IMR-90 (cell line): Measurements from ENCODE around the gene RAB9B. TPM values are rescaled to one million over a fixed set of nuclear protein-coding genes. Genes with fewer than 3 reads are reported as not detected.
A peak's percentile ranks its signal among the peaks of the same experiment; 100 is the strongest.

ENCODE experiments used
- ATAC-seq: fragments of 200-7000 bp; cut with Tn5 transposase; 2 replicates; pipeline ENCODE4 v1.9.1; 2020; ENCODE audit warnings: low read depth, mild to moderate bottlenecking, moderate library complexity
- BruUV-seq: library from RNA; stranded (reverse); fragments of 400-500 nt; replicated peaks from 2 replicates; lab custom pipeline; 2021; lab: Mats Ljungman, UMichigan
- CTCF ChIA-PET: fragments of 300-600 bp; formaldehyde crosslinking; extraction: SDS; loops from one replicate; lab custom pipeline; 2021; ENCODE audit warnings: antibody characterized with exemption; lab: Yijun Ruan, JAX
- POLR2A ChIA-PET: fragments of 300-600 bp; sonication (Branson Sonifier 250); formaldehyde crosslinking; loops from one replicate; lab custom pipeline; 2022; ENCODE audit warnings: antibody characterized with exemption; ENCODE audit not compliant: unreplicated experiment; lab: Charles Lee
- DNase-seq: peaks from one replicate; pipeline ENCODE4 v3.0.0; 2013
- H2AFZ ChIP-seq: replicated peaks from 2 replicates; pipeline ENCODE3; 2013; ENCODE audit warnings: low read length, mild to moderate bottlenecking; ENCODE audit not compliant: poor library complexity
- H2AK5ac ChIP-seq: 2 replicates; pipeline ENCODE4 v1.6.1; 2013; ENCODE audit warnings: low read depth, low read length, inconsistent platforms
- H2AK9ac ChIP-seq: replicated peaks from 2 replicates; pipeline ENCODE3; 2013; ENCODE audit warnings: mild to moderate bottlenecking, low read depth, low read length, moderate library complexity; ENCODE audit not compliant: poor library complexity
- H2BK120ac ChIP-seq: 2 replicates; pipeline ENCODE4 v1.6.1; 2013; ENCODE audit warnings: low read depth, low read length, inconsistent platforms
- H2BK15ac ChIP-seq: 3 replicates; pipeline ENCODE4 v1.6.1; 2013; ENCODE audit warnings: low read depth, low read length, inconsistent platforms
- H2BK20ac ChIP-seq: 2 replicates; pipeline ENCODE4 v1.6.1; 2013; ENCODE audit warnings: low read depth, mild to moderate bottlenecking, inconsistent platforms, low read length, moderate library complexity
- H2BK5ac ChIP-seq: 2 replicates; pipeline ENCODE4 v1.6.1; 2013; ENCODE audit warnings: mild to moderate bottlenecking, low read depth, low read length, inconsistent platforms; ENCODE audit not compliant: poor library complexity, severe bottlenecking
- H3K14ac ChIP-seq: replicated peaks from 2 replicates; pipeline ENCODE4 v1.6.1; 2013; ENCODE audit warnings: low read depth, low read length, inconsistent platforms
- H3K18ac ChIP-seq: 2 replicates; pipeline ENCODE4 v1.6.1; 2013; ENCODE audit warnings: low read depth, low read length, control low read depth
- H3K23ac ChIP-seq: 2 replicates; pipeline ENCODE4 v1.6.1; 2013; ENCODE audit warnings: low read depth, low read length, inconsistent platforms
- H3K27ac ChIP-seq: 2 replicates; pipeline ENCODE4 v1.5.1; 2013; ENCODE audit warnings: mild to moderate bottlenecking, control low read depth, low read length; ENCODE audit not compliant: insufficient read depth
- H3K27me3 ChIP-seq: 2 replicates; pipeline ENCODE4 v1.6.1; 2013; ENCODE audit warnings: low read length; ENCODE audit not compliant: control insufficient read depth, insufficient read depth
- H3K36me3 ChIP-seq: 2 replicates; pipeline ENCODE4 v1.6.1; 2013; ENCODE audit warnings: low read length, mixed read lengths; ENCODE audit not compliant: control insufficient read depth, insufficient read depth
- H3K4ac ChIP-seq: 2 replicates; pipeline ENCODE4 v1.6.1; 2013; ENCODE audit warnings: low read depth, low read length, inconsistent platforms
- H3K4me1 ChIP-seq: 2 replicates; pipeline ENCODE4 v1.6.1; 2013; ENCODE audit warnings: low read length, mixed read lengths; ENCODE audit not compliant: control insufficient read depth, insufficient read depth
- H3K4me2 ChIP-seq: 2 replicates; pipeline ENCODE4 v1.6.1; 2013; ENCODE audit warnings: low read depth, mild to moderate bottlenecking, control low read depth, low read length, moderate library complexity
- H3K4me3 ChIP-seq: 2 replicates; pipeline ENCODE4 v1.5.1; 2013; ENCODE audit warnings: low read depth, mild to moderate bottlenecking, control low read depth, low read length, moderate library complexity; ENCODE audit not compliant: insufficient read depth
- H3K56ac ChIP-seq: 2 replicates; pipeline ENCODE4 v1.6.1; 2013; ENCODE audit warnings: low read length, inconsistent platforms; ENCODE audit not compliant: insufficient read depth; ENCODE audit errors: extremely low read depth
- H3K79me1 ChIP-seq, 2 experiments: 2 replicates each; pipeline ENCODE4 v1.6.1; 2013; ENCODE audit warnings: low read length in 2 of 2, inconsistent platforms in 1 of 2, low read depth in 1 of 2
- H3K9ac ChIP-seq: 2 replicates; pipeline ENCODE4 v1.6.1; 2013; ENCODE audit warnings: low read depth, low read length, control low read depth
- H3K9me1 ChIP-seq: 2 replicates; pipeline ENCODE4 v1.6.1; 2013; ENCODE audit warnings: low read length, inconsistent platforms; ENCODE audit not compliant: insufficient read depth
- H3K9me3 ChIP-seq: 2 replicates; pipeline ENCODE4 v1.6.1; 2013; ENCODE audit warnings: low read length; ENCODE audit not compliant: control insufficient read depth, insufficient read depth
- H4K20me1 ChIP-seq: 2 replicates; pipeline ENCODE4 v1.6.1; 2013; ENCODE audit warnings: low read length, inconsistent platforms; ENCODE audit not compliant: insufficient read depth
- H4K5ac ChIP-seq: 2 replicates; pipeline ENCODE4 v1.6.1; 2013; ENCODE audit warnings: mild to moderate bottlenecking, low read depth, low read length, control low read depth
- H4K8ac ChIP-seq, 2 experiments: 2 replicates each; pipeline ENCODE4 v1.6.1; 2013; ENCODE audit warnings: low read depth in 2 of 2, low read length in 2 of 2, control low read depth in 1 of 2, inconsistent platforms in 1 of 2
- H4K91ac ChIP-seq: 2 replicates; pipeline ENCODE4 v1.6.1; 2013; ENCODE audit warnings: low read depth, low read length, inconsistent platforms; ENCODE audit not compliant: insufficient read depth
- CEBPB ChIP-seq: IDR thresholded peaks from 2 replicates; pipeline ENCODE4 v1.6.1; 2012; ENCODE audit warnings: low read depth, low read length, improper control_type of control experiment
- CTCF ChIP-seq: conservative IDR thresholded peaks from 2 replicates; pipeline ENCODE4 v1.5.1; 2012; ENCODE audit warnings: mild to moderate bottlenecking, low read depth, low read length, improper control_type of control experiment
- ELK1 ChIP-seq: fragments of 150-350 bp; IDR thresholded peaks from 2 replicates; pipeline ENCODE4 v1.6.1; 2016; ENCODE audit warnings: low read depth, mild to moderate bottlenecking, low read length, moderate library complexity, borderline replicate concordance
- MXI1 ChIP-seq: IDR thresholded peaks from 2 replicates; pipeline ENCODE4 v1.6.1; 2012; ENCODE audit warnings: low read depth, mild to moderate bottlenecking, low read length, moderate library complexity, borderline replicate concordance
- POLR2A ChIP-seq: IDR thresholded peaks from 2 replicates; pipeline ENCODE4 v1.6.1; 2012; ENCODE audit warnings: mild to moderate bottlenecking, low read depth, low read length
- RFX5 ChIP-seq: IDR thresholded peaks from 2 replicates; pipeline ENCODE4 v1.8.0; 2012; ENCODE audit warnings: low read depth, mild to moderate bottlenecking, low read length, moderate library complexity
- WGBS, 2 experiments: methylation state at CpG; one replicate each; pipeline versions ENCODE4 v1.1.5 to v1.1.7; 2013; ENCODE audit warnings: missing lambda C conversion rate in 2 of 2; ENCODE audit not compliant: insufficient read length in 1 of 2; ENCODE audit errors: extremely low coverage in 2 of 2; 5-methylcytosine and 5-hydroxymethylcytosine counted together
- dilution Hi-C: fragments of 300-500 bp; cut with HindIII; formaldehyde crosslinking; loops from one replicate; pipeline ENCODE4 v1.14.3; 2018; ENCODE audit warnings: low sequenced_read_pairs; ENCODE audit not compliant: unreplicated experiment
- in situ Hi-C: fragments of 300-500 bp; cut with MboI; formaldehyde crosslinking; loops from 3 replicates; pipeline ENCODE4 v1.14.3; 2019; ENCODE audit warnings: low sequenced_read_pairs, inconsistent platforms, mixed read lengths
- intact Hi-C: fragments of 100-400 bp; cut with micrococcal nuclease; formaldehyde crosslinking; loops from 2 replicates; pipeline ENCODE4 v1.10.0; 2022
- polyA plus RNA-seq, 3 experiments: library from polyadenylated mRNA; depleted of rRNA; stranded (reverse); fragments of >200 nt; gene quantifications; 2 replicates each; pipeline ENCODE4 v1.2.3, GENCODE V29; 2012; ENCODE audit warnings: low replicate concordance in 1 of 3
- total RNA-seq: library from RNA; depleted of rRNA; stranded (reverse); fragments of >200 nt; gene quantifications from 2 replicates; pipeline ENCODE4 v1.2.3, GENCODE V29; 2012

Gene RAB9B
- total and polyA plus RNA-seq, 2 of the 4 experiments (the other 2 are of a cell fraction), result 0.58 to 0.90 TPM

- no peak overlapping the region for H2AFZ ChIP-seq
- no peak overlapping the region for H3K14ac ChIP-seq
- H3K9me3 ChIP-seq, result no peaks in the 10 kb centered on the region
- TF ChIP-seq CTCF (no peak), POLR2A (no peak), CEBPB (peak; percentile 65; the same call in 1 of the 2 replicates), ELK1 (no peak), MXI1 (no peak), RFX5 (no peak)
- H4K5ac ChIP-seq, result no peak overlapping the region
- WGBS, 2 experiments, result no CpG with 5 or more reads among the region's 5 CpGs
- peak; percentile 26 for DNase-seq
- H3K18ac ChIP-seq, result no peak overlapping the region
- no peak overlapping the region for H3K23ac ChIP-seq
- no peak overlapping the region for H3K56ac ChIP-seq
- peaks cover 2% of the 10 kb centered on the region; the same call in 1 of the 2 replicates for H3K4me1 ChIP-seq
- H3K9me1 ChIP-seq, result no peaks in the 10 kb centered on the region
- ChIA-PET CTCF (no interaction called here), POLR2A (no interaction called here)
- H3K27me3 ChIP-seq, result peaks cover 2% of the 10 kb centered on the region
- H3K9ac ChIP-seq, result no peak overlapping the region
- H4K8ac ChIP-seq, result no peak overlapping the region
- no peak overlapping the region for H2AK9ac ChIP-seq
- no peak overlapping the region for H2BK5ac ChIP-seq
- dilution Hi-C loops, result no loop called here
- no TSS peak for BruUV-seq
- no peak overlapping the region for H4K91ac ChIP-seq
- no peak overlapping the region for H2BK15ac ChIP-seq
- H3K79me1 ChIP-seq, result no peaks in the 10 kb centered on the region
- no peak overlapping the region for H3K27ac ChIP-seq
- H2BK120ac ChIP-seq, result no peak overlapping the region
- H4K20me1 ChIP-seq, result no peaks in the 10 kb centered on the region
- intact Hi-C loops, result loop anchor here (10.0 kb wide), 1 partner anchor 427 kb away; no protein-coding TSS in a partner anchor
- no peak overlapping the region for H2BK20ac ChIP-seq
- H3K36me3 ChIP-seq, result no peaks in the 10 kb centered on the region
- in situ Hi-C loops, result loop anchor here (5.0 to 25.0 kb wide), 2 partner anchors 70 to 265 kb away; partner anchors contain the start of gene ZCCHC18
- H2AK5ac ChIP-seq, result no peak overlapping the region
- no peak overlapping the region for H3K4ac ChIP-seq
- H3K4me3 ChIP-seq, result no peak overlapping the region
- no peak for ATAC-seq
- H3K4me2 ChIP-seq, result no peak overlapping the region
Observed at GRCh38 chrX:103847174-103847870, 15.3 kb upstream of the RAB9B start.
